NCI-H2227 treated with DMSO at 0.1 percent for 48 hours (cell line): Measurements from ENCODE around the gene SPATA16.
A peak's percentile ranks its signal among the peaks of the same experiment; 100 is the strongest.
"Not testable (repeated sequence)": the region's sequence is repeated elsewhere in the genome, so short reads cannot be mapped to it uniquely, and the experiment has no call there.

Experiments
- DNase-seq: peaks from one replicate; lab custom pipeline; 2025; lab: John Stamatoyannopoulos, UW

The SPATA16 gene

DNA sequence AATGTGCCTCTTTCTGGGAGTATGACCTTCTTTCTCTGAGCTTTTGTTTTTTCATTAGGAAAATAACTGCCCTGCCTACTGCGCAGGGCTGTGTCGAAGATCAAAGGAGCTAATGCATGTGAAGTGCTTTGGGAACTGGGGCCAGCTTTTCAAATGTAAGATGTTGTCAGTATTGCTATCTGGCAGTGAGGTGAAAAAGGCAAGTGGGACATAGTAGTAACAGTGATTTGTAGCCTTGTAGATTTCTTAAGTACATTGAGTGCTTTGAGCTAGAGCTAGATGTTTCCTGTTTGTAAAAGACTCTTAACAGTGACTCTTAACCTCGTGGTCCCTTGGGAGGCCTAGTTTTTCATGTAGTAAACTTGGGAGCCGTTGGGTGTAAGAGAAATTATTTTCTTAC is 264.0 kb downstream of the SPATA16 start:
- no peak for DNase-seq

- no peak for DNase-seq
These were observed 264.7 kb downstream of the SPATA16 start for GRCh38 chr3:172876297-172876696.

DNA sequence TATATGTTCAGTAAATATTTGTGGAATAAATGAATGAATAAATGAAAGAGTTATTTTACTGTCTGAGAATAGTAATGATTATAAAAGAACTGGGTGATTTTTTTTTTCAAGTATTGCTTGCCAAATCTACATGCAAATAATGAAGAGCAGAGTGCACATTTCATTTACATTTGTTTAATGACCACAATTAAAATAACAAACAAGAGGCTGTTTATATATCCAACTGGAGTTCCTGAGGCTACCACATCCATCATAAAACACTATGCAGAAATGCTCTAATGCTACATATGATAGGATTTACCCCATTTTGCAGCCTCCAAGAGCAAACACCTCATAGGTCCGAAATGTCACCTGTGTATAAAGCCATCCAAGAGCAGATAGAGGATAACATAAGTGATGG is 266.0 kb downstream of the SPATA16 start:
- no peak for DNase-seq

- no peak for DNase-seq
These were observed 271.1 kb downstream of the SPATA16 start for GRCh38 chr3:172869784-172870518.

GRCh38 chr3:172869368-172869771 is 271.7 kb downstream of the SPATA16 start:
- DNase-seq = no peak

DNA sequence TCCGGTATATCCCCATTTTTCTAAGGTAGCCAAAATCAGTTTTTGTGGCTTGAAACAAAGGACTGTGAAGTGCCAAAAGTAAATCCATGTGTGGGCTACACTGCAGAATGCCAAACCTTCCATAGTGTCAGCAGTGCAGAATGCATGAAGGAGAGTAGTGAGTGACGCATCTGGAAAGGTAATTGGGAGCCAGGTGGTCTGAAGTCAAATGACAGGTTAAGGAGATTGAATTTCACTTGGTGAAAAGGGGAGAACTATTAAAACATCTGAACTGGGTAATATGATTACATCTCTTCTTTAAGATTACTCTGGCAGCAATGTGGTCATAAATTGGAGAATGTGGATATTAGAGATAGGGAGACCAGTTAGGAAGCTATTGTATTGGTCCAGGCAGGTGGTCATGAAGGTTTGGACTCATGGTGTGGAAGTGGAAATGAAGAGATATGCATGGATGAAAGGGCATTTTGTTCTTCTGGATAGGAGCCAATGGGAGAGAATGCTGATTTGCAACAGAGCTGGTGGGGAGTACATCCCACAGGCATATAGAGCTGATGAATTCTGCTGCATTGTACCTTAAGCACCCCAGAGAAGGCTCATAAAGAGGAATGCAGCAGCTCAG is 272.3 kb downstream of the SPATA16 start:
- DNase-seq = no peak

- DNase-seq = not testable (repeated sequence)
These were observed 274.2 kb downstream of the SPATA16 start for GRCh38 chr3:172866726-172867350.

DNA sequence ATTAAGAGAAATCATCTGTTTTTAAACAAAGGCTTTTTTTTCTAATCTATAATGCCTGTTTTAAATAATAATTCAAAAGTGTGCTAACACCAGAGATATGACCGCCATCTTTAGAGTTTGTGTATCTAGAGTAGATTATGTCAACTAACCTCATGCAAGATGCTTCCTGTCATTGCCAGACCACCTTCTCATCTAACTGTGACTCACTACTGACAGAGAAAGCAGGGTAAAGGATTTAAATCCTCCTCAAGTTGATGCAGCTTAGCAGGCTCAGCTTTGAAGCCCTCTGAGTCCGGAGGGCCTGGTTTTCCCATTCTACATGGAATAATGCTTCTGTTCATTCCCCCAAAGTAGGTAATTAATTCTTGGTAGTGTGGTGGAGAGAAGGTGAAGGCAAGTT is 282.0 kb downstream of the SPATA16 start:
- no peak for DNase-seq

DNA sequence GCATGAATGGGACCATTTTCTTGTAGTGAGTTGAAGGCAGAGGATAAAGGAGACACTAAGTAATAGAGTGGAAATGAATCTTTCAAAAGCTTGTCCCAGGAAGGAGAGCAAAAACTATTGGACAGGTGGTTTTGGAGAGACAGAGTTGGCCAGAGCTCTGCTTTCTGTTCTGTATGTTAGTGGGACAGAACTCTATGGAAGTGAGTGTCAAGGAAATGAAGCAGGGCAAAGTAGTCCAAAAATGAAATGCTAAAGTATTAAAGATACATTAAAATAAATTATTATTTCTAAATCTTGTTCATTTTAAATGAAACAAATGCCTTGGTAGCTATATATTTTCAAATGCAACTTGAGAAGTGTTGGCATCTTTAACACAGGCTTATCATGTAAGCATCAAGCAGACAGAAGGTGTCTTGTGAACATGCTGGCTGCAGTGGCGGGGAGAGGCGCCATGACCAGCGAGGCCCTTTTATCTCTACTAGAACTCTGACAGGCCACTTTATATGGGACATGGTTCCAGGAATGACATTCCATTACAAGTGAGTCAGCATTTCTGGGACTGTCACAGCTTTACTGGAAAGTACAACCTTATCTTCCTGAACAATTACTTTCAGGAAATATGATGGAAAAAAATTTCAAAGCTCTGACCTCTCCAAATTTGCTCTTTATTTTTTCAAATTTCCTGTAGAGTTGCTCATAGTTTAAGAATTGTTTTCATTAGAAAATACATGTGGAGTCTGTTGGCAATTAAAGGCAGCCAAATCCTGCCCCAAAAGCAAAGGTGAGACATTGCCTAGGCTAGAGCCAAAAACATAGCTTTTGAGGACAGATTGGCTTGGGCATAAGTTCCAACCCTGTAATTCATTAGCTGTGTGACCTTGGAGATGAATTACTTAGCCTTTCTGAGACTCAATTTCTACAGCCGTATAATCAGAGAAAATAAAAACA is 284.0 kb downstream of the SPATA16 start:
- DNase-seq = no peak

DNA sequence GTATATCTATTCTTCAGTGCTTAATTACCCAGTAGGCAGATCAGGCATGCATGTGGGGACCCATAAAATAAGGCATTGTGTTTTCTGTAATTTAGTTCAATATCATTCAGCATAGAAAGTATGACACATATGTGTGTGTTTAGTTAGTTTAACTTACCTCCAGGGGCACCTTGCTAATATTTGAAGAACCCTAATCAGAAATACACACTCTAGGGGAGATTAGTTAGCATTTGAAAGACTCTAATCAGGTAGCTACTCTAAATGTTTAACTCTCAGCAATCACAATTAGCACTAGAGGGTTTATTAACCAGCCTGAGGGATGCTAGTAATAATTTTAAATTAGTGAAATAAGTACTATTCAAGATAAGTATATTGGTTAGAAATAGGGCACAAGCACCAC is 286.0 kb downstream of the SPATA16 start:
- DNase-seq = no peak

DNA sequence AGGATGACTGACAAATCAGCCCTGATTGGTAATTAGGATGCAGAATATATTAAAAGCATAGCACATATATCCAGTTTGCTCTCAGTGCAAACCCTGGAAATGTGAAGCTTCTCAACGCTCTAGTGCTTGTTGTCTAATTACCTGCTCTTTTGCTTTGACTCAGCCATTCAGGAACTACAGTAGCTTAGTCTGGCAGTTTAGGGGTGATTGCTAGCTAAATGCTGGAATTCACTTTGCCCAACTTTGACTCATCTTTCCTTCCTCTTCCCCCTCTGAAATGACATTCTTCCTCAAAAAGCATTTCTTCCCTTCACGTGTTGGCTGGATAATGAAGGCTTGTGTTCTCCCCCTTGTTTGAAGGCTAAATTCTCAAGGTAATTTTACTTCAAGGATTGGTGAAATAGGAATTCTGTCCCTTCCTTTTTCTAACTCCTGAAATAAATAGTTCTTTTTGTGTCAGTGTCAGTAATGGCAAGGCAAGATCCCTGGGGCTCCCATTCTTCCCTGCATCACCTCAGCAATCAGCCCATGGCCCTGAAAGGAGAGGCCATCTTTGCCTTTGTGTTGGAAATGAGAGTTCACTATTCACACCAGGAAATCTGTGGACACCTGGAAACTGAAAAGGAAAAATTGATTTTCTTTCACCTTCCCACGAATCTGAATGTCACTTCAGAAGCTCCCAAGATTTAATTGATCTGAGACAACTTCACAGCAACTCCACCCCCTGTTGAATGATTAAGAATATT is 286.9 kb downstream of the SPATA16 start:
- DNase-seq = peak; percentile 53

DNA sequence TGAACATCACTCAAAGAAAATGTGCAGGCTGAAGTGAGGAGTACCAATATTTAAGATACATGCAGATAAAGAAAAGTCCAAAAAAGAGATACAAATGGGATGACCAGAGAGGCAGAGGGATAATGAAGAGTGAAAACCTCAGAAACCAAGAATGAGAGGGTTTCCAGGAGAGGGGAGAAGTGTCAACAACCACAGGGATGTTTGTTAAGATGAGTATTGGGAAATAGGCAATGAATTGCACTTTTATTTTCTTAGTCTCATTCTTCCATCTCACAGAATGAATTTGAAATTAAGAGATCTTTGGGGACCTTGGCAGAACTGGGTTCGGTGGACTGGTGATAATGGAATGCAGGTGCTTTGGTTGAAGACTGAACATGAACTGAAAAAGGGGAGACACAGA is 288.0 kb downstream of the SPATA16 start:
- DNase-seq = no peak

DNA sequence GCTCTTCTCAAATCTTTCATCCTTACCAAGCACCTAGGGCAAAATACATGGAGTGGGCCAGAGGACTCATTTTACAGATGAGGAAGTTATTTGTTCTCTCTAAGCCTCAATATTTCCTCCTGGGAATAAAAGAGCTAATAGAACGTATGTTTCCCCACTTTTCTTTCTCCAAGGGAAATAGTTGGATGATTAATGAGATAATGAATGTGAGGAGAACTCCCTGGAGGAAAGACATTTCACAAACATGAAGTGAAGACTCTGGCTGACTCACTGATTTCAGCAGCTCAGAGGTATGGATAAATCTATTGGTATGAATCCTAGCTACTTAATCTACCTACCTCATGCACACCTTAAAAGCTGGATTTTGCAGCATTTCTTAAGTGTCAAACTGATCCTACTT is 292.1 kb downstream of the SPATA16 start:
- DNase-seq = no peak

DNA sequence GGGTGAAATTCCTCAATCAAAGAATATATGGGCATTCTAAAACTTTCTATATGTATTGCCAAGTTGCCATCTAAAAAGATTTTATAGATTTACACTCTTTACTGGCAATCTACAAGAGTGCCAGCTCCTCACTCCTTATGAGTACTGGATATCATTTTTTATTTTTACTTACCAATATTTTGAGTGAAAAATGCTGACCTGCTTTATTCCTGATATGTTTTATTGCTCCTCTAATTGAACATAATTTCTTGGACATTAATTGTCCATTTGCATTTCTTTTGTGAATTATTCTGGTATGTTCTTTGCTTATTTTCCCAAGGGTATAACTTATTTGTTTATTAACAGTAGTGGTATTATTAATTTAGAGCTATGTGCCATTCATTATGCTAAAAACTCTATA is 293.7 kb downstream of the SPATA16 start:
- no peak for DNase-seq

DNA sequence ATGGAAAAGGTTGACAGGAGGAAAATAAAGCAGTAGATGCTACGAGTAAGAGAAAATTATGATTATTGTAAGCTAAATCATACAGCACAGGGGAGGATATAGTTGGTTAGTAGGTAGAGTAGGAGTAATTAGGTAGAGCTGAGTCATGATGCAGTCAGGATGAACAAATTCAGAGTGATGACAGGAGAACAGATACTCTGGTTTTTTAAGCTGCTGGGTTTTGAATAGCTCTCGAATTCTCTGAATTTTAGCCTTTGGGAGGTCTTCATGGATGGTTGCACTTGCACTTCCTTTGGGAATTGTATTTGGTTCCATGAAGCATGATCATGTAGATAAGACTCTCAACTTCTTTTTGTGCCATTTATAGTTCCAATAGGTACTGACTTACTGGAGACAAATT is 294.3 kb downstream of the SPATA16 start:
- no peak for DNase-seq

- DNase-seq = no peak
These were observed 294.9 kb downstream of the SPATA16 start for GRCh38 chr3:172846103-172846561.

GRCh38 chr3:172844428-172844827 is 296.6 kb downstream of the SPATA16 start:
- no peak for DNase-seq

GRCh38 chr3:172840913-172841312 is 300.1 kb downstream of the SPATA16 start:
- no peak for DNase-seq

- DNase-seq = no peak
These were observed 300.6 kb downstream of the SPATA16 start for GRCh38 chr3:172840463-172840862.

- no peak for DNase-seq
These were observed 301.4 kb downstream of the SPATA16 start for GRCh38 chr3:172839679-172840078.
